Common myeloid progenitor, CD34-positive (primary cell): ENCODE data around the gene MYL3.
A peak's percentile ranks its signal among the peaks of the same experiment; 100 is the strongest.

Source experiments
- CTCF ChIA-PET: fragments of 350-600 bp; sonication (Branson Sonifier 250); formaldehyde crosslinking; loops from one replicate; lab custom pipeline; 2021; ENCODE audit warnings: antibody characterized with exemption; lab: Charles Lee
- POLR2A ChIA-PET: fragments of 350-600 bp; sonication (Branson Sonifier 250); formaldehyde crosslinking; loops from one replicate; lab custom pipeline; 2021; ENCODE audit warnings: antibody characterized with exemption; lab: Charles Lee
- DNase-seq, 3 donors: peaks; one replicate each; pipeline versions ENCODE4 v3.0.0 to v3.0.0-alpha.2; 2013
- H3K27ac ChIP-seq, 2 experiments: 1 replicate in 1 of 2; 2 replicates in 1 of 2; pipeline ENCODE4 v1.7.0; 2013; ENCODE audit warnings: inconsistent platforms in 2 of 2, low read length in 2 of 2, mild to moderate bottlenecking in 2 of 2, low read depth in 1 of 2, moderate library complexity in 1 of 2; ENCODE audit not compliant: severe bottlenecking in 2 of 2, insufficient read depth in 1 of 2, poor library complexity in 1 of 2
- H3K27me3 ChIP-seq, 5 experiments: replicated peaks in 2 of 5; 1 replicate in 3 of 5; 2 replicates in 2 of 5; pipeline versions ENCODE4 v1.6.1 to v1.7.0; 2013; ENCODE audit warnings: low read length in 4 of 5, mild to moderate bottlenecking in 2 of 5, moderate library complexity in 2 of 5, inconsistent platforms in 1 of 5; ENCODE audit not compliant: insufficient read depth in 5 of 5, control insufficient read depth in 4 of 5
- H3K36me3 ChIP-seq, 4 experiments: 1 replicate in 2 of 4; 2 replicates in 2 of 4; pipeline versions ENCODE4 v1.6.1 to v1.7.0; 2013; ENCODE audit warnings: low read length in 3 of 4, control low read depth in 1 of 4, mild to moderate bottlenecking in 1 of 4; ENCODE audit not compliant: control insufficient read depth in 4 of 4, insufficient read depth in 4 of 4
- H3K4me1 ChIP-seq, 4 experiments: 1 replicate in 3 of 4; 2 replicates in 1 of 4; pipeline versions ENCODE4 v1.6.1 to v1.7.1; 2013; ENCODE audit warnings: low read length in 3 of 4, mild to moderate bottlenecking in 3 of 4, control low read depth in 1 of 4, inconsistent platforms in 1 of 4, moderate library complexity in 1 of 4; ENCODE audit not compliant: control insufficient read depth in 4 of 4, insufficient read depth in 4 of 4; ENCODE audit errors: control extremely low read depth in 1 of 4
- H3K4me3 ChIP-seq, 7 experiments: 1 replicate in 4 of 7; 2 replicates in 3 of 7; pipeline versions ENCODE4 v1.5.1 to v1.7.0; 2013; ENCODE audit warnings: mild to moderate bottlenecking in 7 of 7, low read length in 6 of 7, moderate library complexity in 6 of 7, inconsistent platforms in 2 of 7, low read depth in 2 of 7, control low read depth in 1 of 7; ENCODE audit not compliant: insufficient read depth in 4 of 7, control insufficient read depth in 1 of 7; ENCODE audit errors: extremely low read depth in 1 of 7
- H3K9me3 ChIP-seq, 5 experiments: 1 replicate in 4 of 5; 2 replicates in 1 of 5; pipeline versions ENCODE4 v1.6.1 to v1.7.1; 2013; ENCODE audit warnings: low read length in 4 of 5, mild to moderate bottlenecking in 2 of 5, inconsistent platforms in 1 of 5, low read depth in 1 of 5, moderate library complexity in 1 of 5; ENCODE audit not compliant: control insufficient read depth in 4 of 5, insufficient read depth in 2 of 5; ENCODE audit errors: control extremely low read depth in 1 of 5
- WGBS: methylation state at CpG from one replicate; pipeline ENCODE4 v1.1.5; 2013; ENCODE audit not compliant: insufficient coverage; 5-methylcytosine and 5-hydroxymethylcytosine counted together

Gene MYL3

GRCh38 chr3:46880884-46881595 lies 17.8 kb upstream of the MYL3 start:
- POLR2A ChIA-PET: interaction anchor here (0.6 kb wide), 1 partner anchor 185 kb away, joined by 3 read pairs; no protein-coding TSS in a partner anchor
- peak overlapping the region in 2 of 7 experiments; percentile 43 to 62 for H3K4me3 ChIP-seq

GRCh38 chr3:46878781-46879436 lies 15.7 kb upstream of the MYL3 start:
- H3K9me3 ChIP-seq: no peaks in the 10 kb centered on the region
- no peak overlapping the region for H3K4me3 ChIP-seq
- DNase-seq: no peak
- H3K27me3 ChIP-seq: peaks cover 0 to 37% (median 11%) of the 10 kb centered on the region in 5 experiments
- H3K4me1 ChIP-seq: peaks cover 0 to 43% (median 36%) of the 10 kb centered on the region in 4 experiments
- 100% methylated on average over 2 of the region's 2 CpGs for WGBS
- no peaks in the 10 kb centered on the region for H3K36me3 ChIP-seq
- CTCF ChIA-PET: interaction anchor here (1.1 to 4.1 kb wide), 4 partner anchors 10 to 16 kb away, joined by 3 to 15 read pairs (median 9); no protein-coding TSS in a partner anchor
- POLR2A ChIA-PET: no interaction called here
- H3K27ac ChIP-seq: no peak overlapping the region

More at GRCh38 chr3:46880884-46881595, 17.8 kb upstream of the MYL3 start:
- no peaks in the 10 kb centered on the region for H3K9me3 ChIP-seq
- peaks cover 0 to 48% (median 16%) of the 10 kb centered on the region in 5 experiments for H3K27me3 ChIP-seq
- WGBS: 44% methylated on average over 13 of the region's 29 CpGs
- no peak overlapping the region for H3K27ac ChIP-seq
- DNase-seq: no peak
- CTCF ChIA-PET: interaction anchor here (0.9 to 2.0 kb wide), 4 partner anchors 10 to 29 kb away, joined by 4 to 6 read pairs (median 6); no protein-coding TSS in a partner anchor
- H3K36me3 ChIP-seq: no peaks in the 10 kb centered on the region
- peaks cover 0 to 22% (median 17%) of the 10 kb centered on the region in 4 experiments for H3K4me1 ChIP-seq

DNA sequence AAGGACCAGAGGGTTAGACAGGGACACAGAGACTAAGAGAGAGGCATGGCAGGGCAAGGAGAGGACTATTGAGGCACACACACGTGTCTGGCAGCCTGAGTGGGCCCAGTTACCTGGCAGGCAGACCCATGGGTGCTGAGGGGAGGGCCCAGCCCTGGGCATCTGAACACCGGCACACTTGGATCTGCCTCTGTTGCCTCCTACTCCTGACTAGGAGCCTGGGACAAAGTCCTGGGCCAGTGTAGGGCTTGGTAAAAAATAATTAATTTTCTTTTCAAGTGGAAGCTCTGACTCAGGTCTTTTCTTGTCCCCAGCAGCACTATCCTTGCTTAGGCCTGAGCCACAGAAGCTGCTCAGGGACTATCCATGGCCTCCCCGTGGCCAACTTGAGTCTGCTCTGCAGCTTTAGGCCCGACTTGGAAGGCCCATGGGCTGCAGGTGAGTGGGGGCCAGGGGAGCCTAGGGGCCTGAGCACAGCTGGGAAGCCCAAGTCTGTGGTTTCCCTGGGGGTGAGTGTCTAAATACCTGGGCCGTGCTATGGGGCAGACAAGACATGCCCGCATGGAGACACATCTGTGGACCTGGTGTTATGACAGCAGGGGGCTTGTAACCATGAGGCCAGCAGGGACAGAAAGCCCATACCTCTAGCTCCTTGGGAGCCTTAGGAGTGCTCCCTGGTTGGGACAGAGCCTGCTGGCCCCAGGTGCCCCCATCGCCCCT lies 14.3 kb upstream of the MYL3 start, which contains the start of gene PTH1R:
PTH1R (plus strand) TSS at position 316 of the 720 bp plus-strand sequence. CDS start 5,839 bp downstream, outside the sequence.
- Histone ChIP-seq H3K4me1 (peaks cover 4 to 49% (median 43%) of the 10 kb centered on the region in 4 experiments), H3K36me3 (no peaks in the 10 kb centered on the region), H3K27ac (no peak within 1 kb of the TSS), H3K9me3 (no peaks in the 10 kb centered on the region), H3K4me3 (no peak within 1 kb of the TSS), H3K27me3 (peaks cover 0 to 27% (median 7%) of the 10 kb centered on the region in 5 experiments)
- ChIA-PET POLR2A (no interaction called here), CTCF (interaction anchor here (1.1 to 4.1 kb wide), 3 partner anchors 11 to 18 kb away, joined by 3 to 15 read pairs (median 10); no protein-coding TSS in a partner anchor)
- WGBS: 89% methylated on average over 6 of the region's 7 CpGs
- no peak for DNase-seq

DNA sequence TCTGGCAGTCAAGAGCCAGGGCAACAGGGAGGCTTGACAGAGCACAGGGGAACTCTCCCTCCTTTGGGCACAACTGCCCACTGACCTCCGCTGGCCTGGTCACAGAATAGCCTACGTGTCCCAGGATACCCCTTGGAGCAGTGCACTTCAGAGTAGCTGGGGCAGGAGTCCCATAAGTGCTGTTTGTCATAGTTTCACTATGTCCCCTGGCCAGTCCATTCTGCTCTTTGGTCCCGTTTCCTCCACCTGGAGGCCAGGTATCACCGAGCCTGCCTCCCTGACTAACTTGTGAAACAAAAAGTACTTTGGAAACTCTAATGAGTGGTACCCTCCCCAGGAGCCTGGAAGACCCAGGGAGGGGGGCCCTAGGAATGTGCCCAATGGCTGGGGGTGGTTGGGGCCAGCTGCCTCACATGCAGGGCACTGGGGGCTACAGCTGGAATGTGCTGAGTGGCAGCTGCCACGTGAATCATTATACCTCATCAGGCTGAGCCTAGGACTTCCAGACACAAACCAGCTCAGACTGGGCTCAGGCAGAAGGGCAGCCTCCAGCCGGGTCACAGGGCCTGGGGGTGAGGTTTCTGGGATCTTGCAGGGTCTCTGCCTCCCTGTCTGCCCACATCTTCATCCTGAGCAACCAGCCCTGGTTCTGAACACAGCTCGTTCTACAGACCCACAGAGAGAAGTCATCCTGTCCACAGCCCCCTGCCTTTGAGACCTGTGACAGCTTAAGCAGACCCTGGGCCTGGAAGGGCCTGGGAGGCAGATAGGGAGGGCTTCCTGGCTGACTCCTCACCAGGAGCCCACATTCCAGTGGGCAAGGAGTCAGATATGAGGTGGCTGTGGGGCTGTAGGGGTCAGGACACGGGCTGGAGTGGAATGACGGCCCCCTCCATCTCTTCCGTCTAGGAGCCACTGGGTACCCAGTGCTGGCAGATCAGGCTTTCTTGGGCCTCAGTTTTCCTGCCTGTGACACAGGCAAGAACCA lies 13.4 kb upstream of the MYL3 start:
- CTCF ChIA-PET: interaction anchor here (1.7 to 4.1 kb wide), 3 partner anchors 10 to 19 kb away, joined by 10 to 15 read pairs (median 12); no protein-coding TSS in a partner anchor
- H3K4me3 ChIP-seq: no peak overlapping the region
- no peaks in the 10 kb centered on the region for H3K9me3 ChIP-seq
- peaks cover 4 to 44% (median 39%) of the 10 kb centered on the region in 4 experiments for H3K4me1 ChIP-seq
- no peaks in the 10 kb centered on the region for H3K36me3 ChIP-seq
- H3K27ac ChIP-seq: no peak overlapping the region
- POLR2A ChIA-PET: no interaction called here
- WGBS: 92% methylated on average over 9 of the region's 10 CpGs
- no peak for DNase-seq
- H3K27me3 ChIP-seq: peaks cover 0 to 18% (median 7%) of the 10 kb centered on the region in 5 experiments

DNA sequence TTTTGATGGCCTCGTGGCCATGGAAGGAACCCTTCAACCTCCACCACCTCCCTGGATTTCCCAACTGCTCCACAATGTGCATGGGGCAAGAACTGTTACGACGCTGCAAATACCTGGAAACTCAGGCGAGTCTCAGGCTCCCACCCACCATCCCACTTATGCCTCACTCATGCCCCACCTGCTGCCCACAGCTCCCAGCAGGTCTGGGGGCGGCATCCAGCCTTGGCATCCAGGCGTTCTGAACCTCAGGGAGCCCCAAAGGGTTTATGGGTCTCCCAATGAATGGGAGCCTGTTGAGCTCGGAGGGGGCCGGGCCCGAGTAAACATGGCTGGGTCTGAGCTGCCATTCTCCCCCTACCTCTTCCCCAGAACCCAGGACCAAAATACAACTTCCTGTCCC lies 12.3 kb upstream of the MYL3 start:
- POLR2A ChIA-PET: no interaction called here
- DNase-seq: no peak
- CTCF ChIA-PET: interaction anchor here (1.7 to 6.0 kb wide), 4 partner anchors 9 to 21 kb away, joined by 12 to 62 read pairs (median 14); no protein-coding TSS in a partner anchor
- Histone ChIP-seq H3K4me1 (peaks cover 4 to 41% (median 36%) of the 10 kb centered on the region in 4 experiments), H3K27ac (no peak overlapping the region), H3K36me3 (no peaks in the 10 kb centered on the region), H3K9me3 (no peaks in the 10 kb centered on the region), H3K27me3 (peaks cover 0 to 8% (median under 1%) of the 10 kb centered on the region in 5 experiments), H3K4me3 (no peak overlapping the region)
- 94% methylated on average over 7 of the region's 9 CpGs for WGBS

DNA sequence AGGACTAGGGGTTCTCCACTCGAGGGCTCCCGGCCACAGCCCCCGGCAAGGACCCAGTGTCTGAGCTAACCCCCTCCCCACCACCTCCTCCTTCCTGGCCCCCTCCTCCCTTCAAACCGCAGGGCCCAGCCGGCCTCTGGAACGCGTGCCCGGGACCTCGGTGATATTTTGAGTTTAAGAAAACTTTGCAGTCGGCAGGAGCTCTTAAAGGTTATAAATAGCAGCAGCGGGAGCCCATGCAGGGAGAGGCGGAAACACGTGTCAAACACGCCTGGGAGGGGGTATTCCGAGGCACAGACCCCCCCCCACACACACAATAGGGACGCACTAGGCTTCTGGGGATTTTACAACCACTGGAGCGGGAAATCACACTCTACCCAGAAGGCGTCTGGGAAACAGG lies 11.2 kb upstream of the MYL3 start:
- no peaks in the 10 kb centered on the region for H3K9me3 ChIP-seq
- H3K27ac ChIP-seq: no peak overlapping the region
- H3K36me3 ChIP-seq: no peaks in the 10 kb centered on the region
- peaks cover 4 to 41% (median 36%) of the 10 kb centered on the region in 4 experiments for H3K4me1 ChIP-seq
- H3K4me3 ChIP-seq: no peak overlapping the region
- peak in 2 of 3 donors; percentile 59 to 65 for DNase-seq
- no peaks in the 10 kb centered on the region for H3K27me3 ChIP-seq
- ChIA-PET POLR2A (no interaction called here), CTCF (interaction anchor here (0.9 to 6.0 kb wide), 7 partner anchors 16 to 164 kb away, joined by 3 to 62 read pairs (median 3); no protein-coding TSS in a partner anchor)
- 0% methylated on average over 7 of the region's 18 CpGs for WGBS
